Progenitor cell of endocrine pancreas (in vitro differentiated cells): ENCODE results near the gene COL6A5. TPM values are rescaled to one million over a fixed set of nuclear protein-coding genes. Genes with fewer than 3 reads are reported as not detected.
"Not testable (repeated sequence)": the region's sequence is repeated elsewhere in the genome, so short reads cannot be mapped to it uniquely, and the experiment has no call there.

Experiments
- DNase-seq: peaks from one replicate; pipeline ENCODE4 v3.0.0; 2021; ENCODE audit warnings: low spot score; ENCODE audit not compliant: unreplicated experiment
- H3K27ac Mint-ChIP-seq: 2 replicates; pipeline ENCODE4 v1.8.0; 2021; ENCODE audit warnings: mild to moderate bottlenecking, moderate library complexity, mixed read lengths
- H3K27me3 Mint-ChIP-seq: 2 replicates; pipeline ENCODE4 v1.8.0; 2021; ENCODE audit warnings: mixed read lengths
- H3K36me3 Mint-ChIP-seq: 2 replicates; pipeline ENCODE4 v1.8.0; 2022; ENCODE audit warnings: mixed read lengths; ENCODE audit not compliant: insufficient read depth
- H3K4me1 Mint-ChIP-seq: 2 replicates; pipeline ENCODE4 v1.8.0; 2021; ENCODE audit warnings: low read depth, mixed read lengths
- H3K4me3 Mint-ChIP-seq: 2 replicates; pipeline ENCODE4 v1.8.0; 2021; ENCODE audit warnings: low read depth, mild to moderate bottlenecking, moderate library complexity, mixed read lengths
- H3K9me3 Mint-ChIP-seq: 2 replicates; pipeline ENCODE4 v1.8.0; 2021; ENCODE audit warnings: low read depth, mixed read lengths
- total RNA-seq: library from RNA; stranded (reverse); gene quantifications from 2 replicates; pipeline ENCODE4 v1.2.1, GENCODE V29; 2021
- TF ChIP-seq, protein P1 (sequence below): fragments of 200-600 bp; sonication (generic); IDR thresholded peaks from one replicate; pipeline ENCODE4 v1.5.0; 2021; ENCODE audit warnings: antibody characterized with exemption, mild to moderate bottlenecking; ENCODE audit not compliant: unreplicated experiment

COL6A5 gene
- total RNA-seq, 1 donor from 2014 or later, result not detected

GRCh38 chr3:130433306-130433705, 87.8 kb downstream of the COL6A5 start:
- no peak overlapping the region for H3K27ac Mint-ChIP-seq
- TF ChIP-seq, protein P1, sequence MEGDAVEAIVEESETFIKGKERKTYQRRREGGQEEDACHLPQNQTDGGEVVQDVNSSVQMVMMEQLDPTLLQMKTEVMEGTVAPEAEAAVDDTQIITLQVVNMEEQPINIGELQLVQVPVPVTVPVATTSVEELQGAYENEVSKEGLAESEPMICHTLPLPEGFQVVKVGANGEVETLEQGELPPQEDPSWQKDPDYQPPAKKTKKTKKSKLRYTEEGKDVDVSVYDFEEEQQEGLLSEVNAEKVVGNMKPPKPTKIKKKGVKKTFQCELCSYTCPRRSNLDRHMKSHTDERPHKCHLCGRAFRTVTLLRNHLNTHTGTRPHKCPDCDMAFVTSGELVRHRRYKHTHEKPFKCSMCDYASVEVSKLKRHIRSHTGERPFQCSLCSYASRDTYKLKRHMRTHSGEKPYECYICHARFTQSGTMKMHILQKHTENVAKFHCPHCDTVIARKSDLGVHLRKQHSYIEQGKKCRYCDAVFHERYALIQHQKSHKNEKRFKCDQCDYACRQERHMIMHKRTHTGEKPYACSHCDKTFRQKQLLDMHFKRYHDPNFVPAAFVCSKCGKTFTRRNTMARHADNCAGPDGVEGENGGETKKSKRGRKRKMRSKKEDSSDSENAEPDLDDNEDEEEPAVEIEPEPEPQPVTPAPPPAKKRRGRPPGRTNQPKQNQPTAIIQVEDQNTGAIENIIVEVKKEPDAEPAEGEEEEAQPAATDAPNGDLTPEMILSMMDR, result no peak
- no peaks in the 10 kb centered on the region for H3K9me3 Mint-ChIP-seq
- no peak overlapping the region for H3K4me3 Mint-ChIP-seq
- no peaks in the 10 kb centered on the region for H3K36me3 Mint-ChIP-seq
- H3K4me1 Mint-ChIP-seq, result no peaks in the 10 kb centered on the region
- DNase-seq, result no peak
- H3K27me3 Mint-ChIP-seq, result no peaks in the 10 kb centered on the region

- no peak overlapping the region for H3K27ac Mint-ChIP-seq
- H3K4me3 Mint-ChIP-seq, result no peak overlapping the region
- no peaks in the 10 kb centered on the region for H3K4me1 Mint-ChIP-seq
- TF ChIP-seq, protein P1, result no peak
- H3K27me3 Mint-ChIP-seq, result no peaks in the 10 kb centered on the region
- no peaks in the 10 kb centered on the region for H3K9me3 Mint-ChIP-seq
- H3K36me3 Mint-ChIP-seq, result no peaks in the 10 kb centered on the region
- no peak for DNase-seq
Measured at GRCh38 chr3:130442284-130442683, 96.8 kb downstream of the COL6A5 start.

GRCh38 chr3:130446840-130447239, 101.4 kb downstream of the COL6A5 start:
- H3K27me3 Mint-ChIP-seq, H3K36me3 Mint-ChIP-seq, H3K4me1 Mint-ChIP-seq, H3K4me3 Mint-ChIP-seq, DNase-seq, H3K27ac Mint-ChIP-seq: not testable (repeated sequence)
- peaks cover 12% of the 10 kb centered on the region for H3K9me3 Mint-ChIP-seq

DNA sequence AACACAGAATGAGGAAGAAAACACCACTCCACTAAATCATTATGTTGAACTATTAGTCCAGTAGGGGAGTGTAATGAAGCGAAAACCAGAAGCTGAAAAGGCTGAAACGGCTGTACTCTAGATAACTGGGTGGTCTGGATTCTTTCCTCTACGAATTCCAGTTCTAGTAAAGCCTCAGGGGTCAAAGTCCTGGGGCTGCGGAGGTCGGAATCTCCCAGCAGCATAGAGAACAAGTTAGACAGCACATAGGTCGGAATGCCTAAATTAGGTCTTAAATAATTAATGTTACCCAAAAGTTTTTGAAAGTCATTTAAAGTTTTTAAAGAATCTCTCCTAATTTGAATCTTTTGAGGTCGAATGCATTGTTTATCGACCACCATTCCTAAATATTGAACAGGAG, 102.7 kb downstream of the COL6A5 start:
- peaks cover 16% of the 10 kb centered on the region for H3K9me3 Mint-ChIP-seq
- not testable (repeated sequence) for DNase-seq, H3K27me3 Mint-ChIP-seq, H3K36me3 Mint-ChIP-seq, H3K4me3 Mint-ChIP-seq, H3K27ac Mint-ChIP-seq, H3K4me1 Mint-ChIP-seq

GRCh38 chr3:130456540-130456939, 111.1 kb downstream of the COL6A5 start:
- H3K27ac Mint-ChIP-seq, result no peak overlapping the region
- no peaks in the 10 kb centered on the region for H3K4me1 Mint-ChIP-seq
- H3K4me3 Mint-ChIP-seq, result no peak overlapping the region
- no peaks in the 10 kb centered on the region for H3K27me3 Mint-ChIP-seq
- TF ChIP-seq, protein P1, result no peak
- no peaks in the 10 kb centered on the region for H3K36me3 Mint-ChIP-seq
- no peak for DNase-seq
- H3K9me3 Mint-ChIP-seq, result peaks cover 6% of the 10 kb centered on the region

GRCh38 chr3:130457671-130458070, 112.2 kb downstream of the COL6A5 start:
- Mint-ChIP-seq H3K36me3 (no peaks in the 10 kb centered on the region), H3K27ac (no peak overlapping the region), H3K9me3 (no peaks in the 10 kb centered on the region), H3K4me3 (no peak overlapping the region), H3K4me1 (no peaks in the 10 kb centered on the region), H3K27me3 (no peaks in the 10 kb centered on the region)
- TF ChIP-seq, protein P1, result no peak
- DNase-seq, result no peak
